ENCODE results near the gene SMIM38. TPM values are rescaled to one million over a fixed set of nuclear protein-coding genes. Genes with fewer than 3 reads are reported as not detected.

Gene SMIM38
- total and polyA plus RNA-seq, 9 of the 15 experiments (the other 6 are each of a cell fraction or from before 2014, with no cell fraction given): 0.07 to 1.2 (median 0.21) TPM; not detected in 2

GRCh38 chr11:69114811-69115523, 40.8 kb upstream of the SMIM38 start:
- BruUV-seq (replicated peaks): no TSS peak
- intact Hi-C loops (cut with micrococcal nuclease): no loop called here
- TF ChIP-seq TEAD1 (CRISPR knock-in tag; IDR thresholded peaks at IDR 0.05) (no peak), ID3 (CRISPR knock-in tag; IDR thresholded peaks at IDR 0.05) (no peak), ID3 (tag; IDR thresholded peaks at IDR 0.05) (no peak), SAFB (IDR thresholded peaks at IDR 0.05; ENCODE audit: borderline replicate concordance, low read depth, low read length) (no peak), NEUROD1 (IDR thresholded peaks at IDR 0.05; ENCODE audit: borderline replicate concordance, low read depth, low read length, partially characterized antibody) (no peak), SOX6 (IDR thresholded peaks at IDR 0.05) (no peak), MLX (CRISPR knock-in tag; conservative IDR thresholded peaks at IDR 0.05) (no peak), THAP12 (CRISPR knock-in tag; IDR thresholded peaks at IDR 0.05) (no peak), AFF1 (IDR thresholded peaks at IDR 0.05; ENCODE audit: low read depth in 1 of 2, partially characterized antibody in 2 of 2) (no peak), FOXA3 (CRISPR knock-in tag; conservative IDR thresholded peaks at IDR 0.05 in 1 of 2, IDR thresholded peaks at IDR 0.05 in 1 of 2) (no peak)

More at GRCh38 chr11:69114811-69115523, 40.8 kb upstream of the SMIM38 start:
- peaks cover 41 to 77% of the 10 kb centered on the region in 2 experiments for H3K27me3 ChIP-seq (ENCODE audit: control insufficient read depth in 2 of 2, insufficient read depth in 2 of 2, low read length in 2 of 2)
- ChIA-PET POLR2A (interaction anchor here (0.8 to 1.0 kb wide), 3 partner anchors 9 to 443 kb away, joined by 3 to 5 read pairs (median 3); no protein-coding TSS in a partner anchor), CTCF (ENCODE audit: low intra/inter-chr PET ratio) (no interaction called here)
- H3K36me3 ChIP-seq (ENCODE audit: control insufficient read depth, insufficient read depth, low read length): no peaks in the 10 kb centered on the region
- H3K4me2 ChIP-seq (ENCODE audit: insufficient read depth, low read length): no peak overlapping the region
- H2AFZ ChIP-seq (ENCODE audit: low read depth, low read length): no peak overlapping the region
- in situ Hi-C loops (cut with MboI): no loop called here
- H3K9me1 ChIP-seq (ENCODE audit: control insufficient read depth, insufficient read depth, low read length): no peaks in the 10 kb centered on the region
- DNase-seq (ENCODE audit: extremely low read depth in 1 of 4, low spot score in 3 of 4) (no peak), ATAC-seq (no peak), FAIRE-seq (no peak)
- peak overlapping the region in 1 of 2 experiments; percentile 35; a peak in 1 of 4 replicates for H3K9ac ChIP-seq (ENCODE audit: insufficient read depth in 1 of 2, low read depth in 2 of 2, low read length in 2 of 2)
- no peak overlapping the region for H3K27ac ChIP-seq (ENCODE audit: extremely low read depth, low read depth, low read length)
- WGBS (ENCODE audit: insufficient coverage, low coverage, missing lambda C conversion rate): 12% methylated on average over 21 of the region's 21 CpGs
- peaks cover 3% of the 10 kb centered on the region; the same call in 1 of the 2 replicates for H3K9me3 ChIP-seq (replicated peaks; ENCODE audit: control insufficient read depth, insufficient read depth, low read depth, low read length)
- H3K4me1 ChIP-seq (replicated peaks in 1 of 2; ENCODE audit: control insufficient read depth in 2 of 2, insufficient read depth in 2 of 2, low read length in 2 of 2): peaks cover 0 to 13% of the 10 kb centered on the region in 2 experiments; a peak in 2 of 5 replicates
- no peaks in the 10 kb centered on the region for H3K79me2 ChIP-seq (ENCODE audit: control insufficient read depth, insufficient read depth, low read length)
- peaks cover 13% of the 10 kb centered on the region; the same call in 1 of the 2 replicates for H4K20me1 ChIP-seq (replicated peaks; ENCODE audit: control insufficient read depth, insufficient read depth, low read length)
- no peak overlapping the region for H3K4me3 ChIP-seq
